Spinal cord (tissue), 10 donors: ENCODE results near the gene MTCL1. TPM values are rescaled to one million over a fixed set of nuclear protein-coding genes. Genes with fewer than 3 reads are reported as not detected.

Experiments
- DNase-seq, 6 donors: peaks; one replicate each; pipeline versions ENCODE4 v3.0.0 to v3.0.0-alpha.2; 2013 to 2015; ENCODE audit warnings: low spot score in 6 of 6, low read depth in 4 of 6
- H3K27ac ChIP-seq: one replicate; pipeline ENCODE4 v1.5.1; 2013; ENCODE audit warnings: low read depth, low read length, control low read depth
- H3K27me3 ChIP-seq: one replicate; pipeline ENCODE4 v1.6.1; 2013; ENCODE audit warnings: low read length; ENCODE audit not compliant: control insufficient read depth, insufficient read depth
- H3K36me3 ChIP-seq: one replicate; pipeline ENCODE4 v1.6.1; 2013; ENCODE audit warnings: low read length; ENCODE audit not compliant: control insufficient read depth, insufficient read depth
- H3K4me1 ChIP-seq: one replicate; pipeline ENCODE4 v1.6.1; 2013; ENCODE audit warnings: low read length; ENCODE audit not compliant: control insufficient read depth, insufficient read depth
- H3K4me3 ChIP-seq: one replicate; pipeline ENCODE4 v1.5.1; 2013; ENCODE audit warnings: low read depth, low read length, control low read depth
- H3K9me3 ChIP-seq: one replicate; pipeline ENCODE4 v1.6.1; 2013; ENCODE audit warnings: low read length; ENCODE audit not compliant: control insufficient read depth, insufficient read depth
- WGBS: methylation state at CpG from one replicate; pipeline ENCODE4 v1.1.5; 2013; ENCODE audit warnings: missing lambda C conversion rate; ENCODE audit not compliant: insufficient coverage; 5-methylcytosine and 5-hydroxymethylcytosine counted together
- long read RNA-seq, 4 donors: transcript quantifications; one replicate each; lab custom pipeline, GENCODE V29; 2026
- polyA plus RNA-seq, 2 donors: library from polyadenylated mRNA; unstranded; fragments of 120-200 nt; gene quantifications; one replicate each; pipeline ENCODE4 v1.2.1, GENCODE V29; 2013; ENCODE audit not compliant: insufficient read length in 2 of 2
- total RNA-seq, 2 donors: library from RNA; depleted of rRNA in 1 of 2; stranded (reverse); fragments of 120-200 nt in 1 of 2; fragments of >200 nt in 1 of 2; gene quantifications; one replicate each; pipeline versions ENCODE4 v1.2.3 to v1.2.4, GENCODE V29; 2013 to 2014
- donor health status: healthy.

MTCL1 gene
- total RNA-seq (10 to 100 TPM; 11.3 to 14.1 TPM), polyA plus RNA-seq (10 to 100 TPM; 24.4 to 24.8 TPM)
- long read RNA-seq, donor 1, partial matches to known transcripts: 0 of 4 reads
- long read RNA-seq, donor 1, other reads (novel, unspliced or antisense): 0 of 4 reads
- long read RNA-seq, donor 2, partial matches to known transcripts: 0 of 4 reads
- long read RNA-seq, donor 2, other reads (novel, unspliced or antisense): 0 of 4 reads
- long read RNA-seq, donor 3: 0 reads
- long read RNA-seq, donor 4, partial matches to known transcripts: 0 of 1 reads
- long read RNA-seq, donor 4, other reads (novel, unspliced or antisense): 0 of 1 reads

DNA sequence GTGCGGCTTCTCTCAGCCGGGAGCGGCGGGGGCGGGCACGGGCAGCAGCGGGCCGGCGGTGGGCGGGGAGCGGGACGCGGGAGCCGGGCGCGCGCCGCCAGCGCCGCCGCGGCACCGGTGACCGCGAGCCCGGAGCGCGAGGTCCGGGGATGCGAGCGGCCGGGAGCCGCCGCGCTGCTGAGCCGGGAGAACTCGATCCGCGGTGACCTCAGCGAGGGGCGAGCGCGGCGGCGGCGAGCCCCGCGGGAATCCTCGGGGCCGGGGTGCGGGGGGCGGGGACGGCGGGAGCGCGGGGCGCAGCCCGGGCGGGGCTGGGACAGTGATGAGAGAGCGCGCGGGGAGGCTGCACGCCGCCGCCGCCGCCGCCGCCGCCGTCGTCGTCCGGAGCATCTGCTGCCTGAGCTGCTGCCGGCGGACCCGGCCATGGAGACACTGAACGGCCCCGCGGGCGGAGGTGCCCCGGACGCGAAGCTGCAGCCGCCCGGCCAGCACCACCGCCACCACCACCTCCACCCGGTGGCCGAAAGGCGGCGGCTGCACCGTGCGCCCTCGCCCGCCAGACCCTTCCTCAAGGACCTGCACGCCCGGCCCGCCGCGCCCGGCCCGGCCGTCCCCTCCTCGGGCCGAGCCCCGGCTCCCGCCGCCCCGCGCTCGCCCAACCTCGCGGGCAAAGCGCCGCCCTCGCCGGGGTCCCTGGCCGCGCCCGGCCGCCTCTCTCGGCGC, at the start of gene MTCL1:
TSS of gene MTCL1 (plus strand) at position 319 of the 723 bp plus-strand sequence. CDS start at position 424, 105 bp downstream.
- H3K27me3 ChIP-seq: peaks cover 9% of the 10 kb centered on the region
- no peaks in the 10 kb centered on the region for H3K9me3 ChIP-seq
- H3K27ac ChIP-seq: peak within 1 kb of the TSS; percentile 80
- H3K4me1 ChIP-seq: peaks cover 36% of the 10 kb centered on the region
- under 1% methylated on average over 123 of the region's 123 CpGs for WGBS
- no peaks in the 10 kb centered on the region for H3K36me3 ChIP-seq
- peak within 1 kb of the TSS; percentile 71 for H3K4me3 ChIP-seq
- DNase-seq: peak in 2 of 6 donors; percentile 82 to 84

- DNase-seq: peak in 2 of 6 donors; percentile 55 to 83
These were observed 49.1 kb upstream of the MTCL1 start for GRCh38 chr18:8656232-8656631.

DNA sequence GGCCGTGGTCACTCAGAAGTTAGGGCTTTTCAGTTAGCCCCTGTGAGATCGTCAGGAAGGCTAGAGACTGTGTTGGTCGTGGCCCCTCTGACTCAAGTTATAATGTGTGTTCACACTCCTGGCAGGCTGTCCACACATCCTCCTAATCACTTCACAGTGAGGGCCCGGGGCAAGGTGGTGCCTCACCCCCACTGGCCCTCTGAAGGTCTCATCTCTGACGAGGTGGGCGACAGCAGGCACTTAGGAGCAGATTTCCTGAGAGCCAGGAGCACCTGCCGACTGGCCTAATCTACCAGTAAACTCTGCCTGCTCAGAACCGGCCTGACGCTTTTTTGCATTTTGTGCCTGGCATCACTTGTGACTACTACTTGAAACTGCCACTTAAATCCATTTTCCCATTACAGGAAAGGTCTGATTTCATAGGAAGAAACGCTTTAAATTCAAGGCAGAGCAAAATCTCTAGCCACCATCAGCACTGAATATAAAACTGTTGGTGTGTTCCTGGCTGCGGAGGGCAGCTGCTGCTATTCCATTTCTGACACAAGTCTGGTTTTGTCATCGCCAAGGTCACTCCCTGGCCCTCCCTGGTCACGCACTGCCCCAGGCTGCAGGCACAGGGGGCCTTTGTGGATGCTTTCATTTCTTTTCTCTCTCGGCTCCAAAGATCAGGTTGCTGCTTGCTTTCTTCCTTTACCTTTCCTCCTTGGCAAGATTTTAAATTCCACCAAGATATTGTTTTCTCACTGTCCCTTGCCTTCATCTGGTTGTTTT, 48.1 kb upstream of the MTCL1 start:
- Histone ChIP-seq H3K4me3 (no peak overlapping the region), H3K9me3 (no peaks in the 10 kb centered on the region), H3K27me3 (no peaks in the 10 kb centered on the region), H3K4me1 (peaks cover 35% of the 10 kb centered on the region), H3K36me3 (peaks cover 3% of the 10 kb centered on the region), H3K27ac (no peak overlapping the region)
- 50% methylated on average over 12 of the region's 14 CpGs for WGBS
- peak in 1 of 6 donors; percentile 58 for DNase-seq

More at GRCh38 chr18:8656232-8656631, 49.1 kb upstream of the MTCL1 start:
- Histone ChIP-seq H3K36me3 (peaks cover 3% of the 10 kb centered on the region), H3K4me1 (peaks cover 27% of the 10 kb centered on the region), H3K9me3 (no peaks in the 10 kb centered on the region), H3K27me3 (no peaks in the 10 kb centered on the region), H3K4me3 (no peak overlapping the region), H3K27ac (no peak overlapping the region)
- WGBS: 73% methylated on average over 5 of the region's 6 CpGs

- H3K4me1 ChIP-seq: peaks cover 38% of the 10 kb centered on the region
- peaks cover 3% of the 10 kb centered on the region for H3K36me3 ChIP-seq
- H3K4me3 ChIP-seq: no peak overlapping the region
- DNase-seq: peak in 5 of 6 donors; percentile 60 to 96 (median 82)
- H3K27ac ChIP-seq: no peak overlapping the region
- H3K9me3 ChIP-seq: no peaks in the 10 kb centered on the region
- H3K27me3 ChIP-seq: no peaks in the 10 kb centered on the region
- 16% methylated on average over 14 of the region's 14 CpGs for WGBS
These were observed 47.4 kb upstream of the MTCL1 start for GRCh38 chr18:8657873-8658470.

GRCh38 chr18:8658858-8659485, 46.4 kb upstream of the MTCL1 start:
- H3K27me3 ChIP-seq: no peaks in the 10 kb centered on the region
- H3K4me3 ChIP-seq: no peak overlapping the region
- no peak overlapping the region for H3K27ac ChIP-seq
- DNase-seq: peak in 1 of 6 donors; percentile 18
- H3K4me1 ChIP-seq: peaks cover 38% of the 10 kb centered on the region
- 93% methylated on average over 20 of the region's 31 CpGs for WGBS
- H3K36me3 ChIP-seq: peaks cover 3% of the 10 kb centered on the region
- no peaks in the 10 kb centered on the region for H3K9me3 ChIP-seq

DNA sequence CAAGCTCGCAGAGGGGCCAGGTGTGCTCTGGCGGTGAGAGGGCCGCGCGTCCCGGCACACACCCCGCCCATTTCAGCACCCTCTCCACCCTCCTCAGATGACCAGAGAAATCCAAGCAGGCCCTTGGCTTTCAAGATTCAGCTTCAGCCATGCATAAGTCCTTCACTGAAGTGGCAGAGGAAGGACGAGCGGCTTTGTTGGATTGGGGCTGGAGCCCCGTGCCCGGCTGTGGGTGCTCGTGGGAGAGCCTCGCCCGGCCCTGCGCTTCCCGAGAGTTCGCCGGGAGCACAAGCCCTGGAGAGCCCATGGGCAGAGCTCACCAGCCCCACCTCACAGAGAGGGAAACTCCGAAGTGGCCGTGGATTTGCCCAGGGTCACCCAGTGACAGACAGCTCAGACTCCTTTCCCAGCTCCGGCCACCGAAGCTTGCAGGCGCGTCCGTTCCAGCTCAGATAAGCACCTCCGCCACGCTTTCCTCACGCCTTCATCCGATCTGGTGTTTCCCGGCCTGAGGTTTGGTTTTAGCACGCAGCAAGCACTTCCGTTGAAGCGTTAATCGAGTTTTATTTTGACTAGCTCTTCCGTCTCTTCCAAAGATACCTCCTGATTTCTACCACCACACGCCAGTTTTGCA, 45.6 kb upstream of the MTCL1 start:
- Histone ChIP-seq H3K27me3 (no peaks in the 10 kb centered on the region), H3K4me3 (no peak overlapping the region), H3K27ac (no peak overlapping the region), H3K9me3 (no peaks in the 10 kb centered on the region), H3K4me1 (peaks cover 38% of the 10 kb centered on the region), H3K36me3 (peaks cover 3% of the 10 kb centered on the region)
- no peak for DNase-seq
- WGBS: 93% methylated on average over 21 of the region's 36 CpGs

GRCh38 chr18:8660316-8660715, 45.0 kb upstream of the MTCL1 start:
- Histone ChIP-seq H3K9me3 (no peaks in the 10 kb centered on the region), H3K27me3 (no peaks in the 10 kb centered on the region), H3K27ac (no peak overlapping the region), H3K4me1 (peaks cover 38% of the 10 kb centered on the region), H3K4me3 (no peak overlapping the region), H3K36me3 (peaks cover 3% of the 10 kb centered on the region)
- DNase-seq: no peak
- 100% methylated on average over 2 of the region's 5 CpGs for WGBS

DNA sequence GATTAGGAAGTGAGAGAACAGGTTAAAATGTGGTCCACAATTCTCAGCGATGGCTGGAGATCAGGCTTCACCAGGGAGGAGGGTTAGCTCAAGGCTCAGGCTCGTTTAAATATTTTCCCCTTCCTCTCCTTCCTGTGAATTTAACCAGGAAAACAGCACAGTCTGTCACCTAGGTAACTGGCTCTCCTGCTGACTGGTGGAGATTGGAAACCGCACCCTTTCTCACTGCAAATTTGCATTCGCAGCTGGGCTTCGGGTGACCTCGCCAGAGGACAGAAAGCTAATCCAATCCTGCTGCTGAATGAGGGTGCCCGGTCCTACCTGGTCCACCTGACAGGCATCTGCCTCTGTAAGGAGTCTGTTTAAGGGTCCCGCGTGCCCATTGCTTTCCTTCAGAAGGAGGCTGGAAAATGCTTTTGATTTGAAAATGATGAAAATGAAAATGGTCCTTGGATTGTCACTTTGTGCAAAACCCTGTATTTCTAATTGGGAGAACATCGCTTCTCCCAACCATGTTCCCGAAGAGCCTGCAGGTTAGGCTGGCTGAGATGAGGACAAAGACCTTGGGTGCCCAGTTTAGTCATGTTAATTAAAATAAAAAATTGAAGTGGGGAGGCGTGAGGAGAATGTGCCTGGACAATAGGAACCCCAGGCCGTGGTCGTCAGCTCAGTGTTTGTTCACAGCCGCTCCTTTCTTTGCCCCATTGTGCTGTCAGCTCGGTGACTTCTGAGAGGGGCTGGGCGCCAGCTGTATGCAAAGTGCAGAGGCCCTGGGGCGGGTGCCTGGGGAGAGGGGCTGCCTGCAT, 43.4 kb upstream of the MTCL1 start:
- H3K27me3 ChIP-seq: no peaks in the 10 kb centered on the region
- 13% methylated on average over 12 of the region's 18 CpGs for WGBS
- H3K4me3 ChIP-seq: no peak overlapping the region
- H3K36me3 ChIP-seq: peaks cover 3% of the 10 kb centered on the region
- H3K27ac ChIP-seq: no peak overlapping the region
- peaks cover 25% of the 10 kb centered on the region for H3K4me1 ChIP-seq
- DNase-seq: peak in 3 of 6 donors; percentile 59 to 93 (median 79)
- H3K9me3 ChIP-seq: no peaks in the 10 kb centered on the region
